SKM-1 (cell line): ENCODE results near the gene SEMA3G.
A peak's percentile ranks its signal among the peaks of the same experiment; 100 is the strongest.

Experiments used
- DNase-seq: peaks from one replicate; lab custom pipeline; 2025; ENCODE audit not compliant: unreplicated experiment; lab: John Stamatoyannopoulos, UW

SEMA3G gene

DNA sequence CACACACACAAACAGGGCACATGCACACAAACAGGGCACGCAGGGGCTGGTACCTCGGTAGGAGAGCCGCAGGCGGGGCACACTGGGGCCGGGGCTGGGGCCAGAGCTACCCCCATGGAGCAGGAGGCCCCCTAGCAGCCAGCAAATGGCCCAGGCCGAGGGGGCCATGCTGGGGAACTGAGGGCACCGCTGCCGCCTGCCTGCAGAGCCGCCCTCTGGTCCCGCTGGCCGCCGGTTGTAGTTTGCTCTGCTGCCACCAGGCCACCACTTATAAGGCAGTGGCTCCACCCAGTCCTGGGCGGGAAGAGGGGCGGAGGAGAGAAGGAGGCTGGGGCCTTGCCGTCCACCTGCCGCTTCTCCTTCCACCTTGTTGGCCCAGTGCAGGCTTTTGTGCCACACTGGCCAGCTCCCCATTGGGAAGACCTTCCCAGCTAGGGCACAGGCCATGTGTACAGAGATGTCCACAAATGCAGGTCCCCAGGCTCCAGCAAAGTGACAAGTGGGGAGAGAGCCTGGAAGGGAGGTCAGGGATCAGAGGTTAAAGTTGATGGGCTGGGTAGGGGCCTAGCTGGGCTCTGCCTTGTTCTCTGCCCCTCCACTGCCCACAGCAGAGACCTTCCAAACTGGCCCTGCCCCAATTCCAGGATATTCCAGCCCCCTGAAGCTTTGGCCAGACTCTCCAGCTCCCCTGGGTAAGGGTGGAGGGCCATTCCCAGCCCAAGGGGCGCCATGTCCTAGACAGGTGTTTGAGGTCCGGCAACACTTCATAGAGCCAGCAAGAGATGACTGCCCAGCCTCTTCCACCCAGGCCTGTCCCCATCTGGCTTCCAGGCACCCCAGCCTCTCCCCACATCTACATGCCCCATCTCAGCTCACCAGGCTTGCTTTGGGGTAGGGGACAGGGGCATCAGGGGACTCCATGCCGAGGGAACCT lies at the start of gene SEMA3G:
SEMA3G (minus strand) TSS at position 244 of the 934 bp plus-strand sequence; CDS start at position 168, 76 bp downstream.
- DNase-seq = peak; percentile 68

DNA sequence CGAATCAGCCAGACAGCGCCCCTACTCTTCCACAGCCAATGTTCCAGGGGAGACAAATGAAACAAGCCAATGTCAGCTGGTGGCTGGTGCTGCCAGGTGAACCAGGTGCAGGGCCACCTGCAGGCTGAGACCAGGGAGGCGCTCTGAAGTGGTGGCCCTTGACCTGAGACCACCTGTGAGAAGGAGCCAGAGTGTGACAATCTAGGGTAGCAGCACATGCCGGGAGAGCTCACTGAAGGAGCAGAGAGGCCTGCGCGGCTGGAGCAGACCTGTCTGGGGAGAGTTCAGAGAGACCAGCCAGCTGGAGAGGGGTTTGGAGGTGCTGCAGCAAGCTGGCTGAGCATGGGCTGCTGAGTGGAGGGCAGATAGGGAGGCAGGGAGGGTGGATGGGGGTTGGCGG lies 49.5 kb upstream of the SEMA3G start:
- no peak for DNase-seq

DNA sequence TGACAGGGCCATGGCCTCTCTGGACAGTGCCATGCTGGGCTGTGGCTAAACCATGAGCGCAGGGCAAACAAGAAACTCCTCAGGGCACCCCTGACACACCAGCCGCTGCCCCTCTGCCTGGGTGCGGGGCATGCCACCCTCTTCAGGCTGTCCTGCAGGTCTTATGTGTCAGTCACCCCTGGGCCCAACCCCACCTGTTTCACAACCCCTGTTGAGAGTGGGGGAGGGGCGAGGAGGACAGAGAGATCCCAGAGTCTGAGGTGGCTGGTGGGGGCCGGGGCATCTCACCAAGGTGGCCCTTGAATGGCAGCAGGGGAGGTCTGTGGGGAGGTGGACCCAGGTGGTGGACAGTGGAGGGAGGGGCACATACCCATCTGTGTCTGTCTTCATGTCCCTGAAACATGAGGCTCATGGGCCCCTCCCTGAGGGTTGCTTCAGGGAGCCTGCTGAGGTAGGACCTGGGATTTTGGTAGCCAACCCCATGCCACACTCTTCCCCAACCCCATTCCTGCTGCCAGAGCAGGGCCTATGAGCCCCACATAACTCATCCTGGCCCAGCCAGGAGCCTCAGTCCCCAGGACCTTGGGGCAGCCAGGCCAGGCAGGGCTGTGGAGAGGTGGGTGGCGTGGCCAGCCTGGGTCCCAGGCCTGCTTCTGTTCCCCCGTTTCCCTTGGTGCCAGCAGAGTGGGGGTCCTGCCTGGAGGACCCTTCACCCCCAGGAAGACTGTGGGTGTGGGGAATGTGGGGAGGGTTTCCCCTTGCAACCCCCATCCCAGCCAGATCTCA lies 48.5 kb upstream of the SEMA3G start:
- DNase-seq = no peak

DNA sequence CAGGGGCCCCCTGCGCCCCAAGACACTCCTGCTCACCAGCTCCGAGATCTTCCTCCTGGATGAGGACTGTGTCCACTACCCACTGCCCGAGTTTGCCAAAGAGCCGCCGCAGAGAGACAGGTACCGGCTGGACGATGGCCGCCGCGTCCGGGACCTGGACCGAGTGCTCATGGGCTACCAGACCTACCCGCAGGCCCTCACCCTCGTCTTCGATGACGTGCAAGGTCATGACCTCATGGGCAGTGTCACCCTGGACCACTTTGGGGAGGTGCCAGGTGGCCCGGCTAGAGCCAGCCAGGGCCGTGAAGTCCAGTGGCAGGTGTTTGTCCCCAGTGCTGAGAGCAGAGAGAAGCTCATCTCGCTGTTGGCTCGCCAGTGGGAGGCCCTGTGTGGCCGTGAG lies 47.2 kb upstream of the SEMA3G start:
- no peak for DNase-seq

- no peak for DNase-seq
These were observed 46.1 kb upstream of the SEMA3G start for GRCh38 chr3:52490939-52491526.

GRCh38 chr3:52490035-52490938 lies 45.4 kb upstream of the SEMA3G start:
- no peak for DNase-seq

DNA sequence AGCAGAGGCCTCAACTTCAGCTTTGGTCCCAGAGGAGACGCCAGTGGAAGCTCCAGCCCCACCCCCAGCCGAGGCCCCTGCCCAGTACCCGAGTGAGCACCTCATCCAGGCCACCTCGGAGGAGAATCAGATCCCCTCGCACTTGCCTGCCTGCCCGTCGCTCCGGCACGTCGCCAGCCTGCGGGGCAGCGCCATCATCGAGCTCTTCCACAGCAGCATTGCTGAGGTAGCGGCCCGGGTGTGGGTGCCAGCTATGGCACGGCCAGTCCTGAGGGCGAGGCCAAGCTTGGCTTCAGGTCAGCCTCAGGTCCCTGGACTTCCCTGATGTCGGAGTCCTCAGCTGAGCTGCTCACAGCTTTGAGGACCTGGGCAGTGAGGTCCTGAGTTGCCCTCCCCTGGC lies 44.5 kb upstream of the SEMA3G start:
- no peak for DNase-seq

- DNase-seq = no peak
These were observed 43.8 kb upstream of the SEMA3G start for GRCh38 chr3:52488746-52489145.

DNA sequence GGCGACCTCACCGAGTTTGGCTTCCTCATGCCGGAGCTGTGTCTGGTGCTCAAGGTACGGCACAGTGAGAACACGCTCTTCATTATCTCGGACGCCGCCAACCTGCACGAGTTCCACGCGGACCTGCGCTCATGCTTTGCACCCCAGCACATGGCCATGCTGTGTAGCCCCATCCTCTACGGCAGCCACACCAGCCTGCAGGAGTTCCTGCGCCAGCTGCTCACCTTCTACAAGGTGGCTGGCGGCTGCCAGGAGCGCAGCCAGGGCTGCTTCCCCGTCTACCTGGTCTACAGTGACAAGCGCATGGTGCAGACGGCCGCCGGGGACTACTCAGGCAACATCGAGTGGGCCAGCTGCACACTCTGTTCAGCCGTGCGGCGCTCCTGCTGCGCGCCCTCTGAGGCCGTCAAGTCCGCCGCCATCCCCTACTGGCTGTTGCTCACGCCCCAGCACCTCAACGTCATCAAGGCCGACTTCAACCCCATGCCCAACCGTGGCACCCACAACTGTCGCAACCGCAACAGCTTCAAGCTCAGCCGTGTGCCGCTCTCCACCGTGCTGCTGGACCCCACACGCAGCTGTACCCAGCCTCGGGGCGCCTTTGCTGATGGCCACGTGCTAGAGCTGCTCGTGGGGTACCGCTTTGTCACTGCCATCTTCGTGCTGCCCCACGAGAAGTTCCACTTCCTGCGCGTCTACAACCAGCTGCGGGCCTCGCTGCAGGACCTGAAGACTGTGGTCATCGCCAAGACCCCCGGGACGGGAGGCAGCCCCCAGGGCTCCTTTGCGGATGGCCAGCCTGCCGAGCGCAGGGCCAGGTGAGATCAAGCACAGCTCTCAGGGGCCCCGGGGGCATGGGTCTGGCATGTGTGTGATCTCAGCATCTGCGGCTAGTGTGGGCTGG lies 43.1 kb upstream of the SEMA3G start:
- DNase-seq = no peak

- DNase-seq = no peak
These were observed 42.3 kb upstream of the SEMA3G start for GRCh38 chr3:52487050-52487787.

DNA sequence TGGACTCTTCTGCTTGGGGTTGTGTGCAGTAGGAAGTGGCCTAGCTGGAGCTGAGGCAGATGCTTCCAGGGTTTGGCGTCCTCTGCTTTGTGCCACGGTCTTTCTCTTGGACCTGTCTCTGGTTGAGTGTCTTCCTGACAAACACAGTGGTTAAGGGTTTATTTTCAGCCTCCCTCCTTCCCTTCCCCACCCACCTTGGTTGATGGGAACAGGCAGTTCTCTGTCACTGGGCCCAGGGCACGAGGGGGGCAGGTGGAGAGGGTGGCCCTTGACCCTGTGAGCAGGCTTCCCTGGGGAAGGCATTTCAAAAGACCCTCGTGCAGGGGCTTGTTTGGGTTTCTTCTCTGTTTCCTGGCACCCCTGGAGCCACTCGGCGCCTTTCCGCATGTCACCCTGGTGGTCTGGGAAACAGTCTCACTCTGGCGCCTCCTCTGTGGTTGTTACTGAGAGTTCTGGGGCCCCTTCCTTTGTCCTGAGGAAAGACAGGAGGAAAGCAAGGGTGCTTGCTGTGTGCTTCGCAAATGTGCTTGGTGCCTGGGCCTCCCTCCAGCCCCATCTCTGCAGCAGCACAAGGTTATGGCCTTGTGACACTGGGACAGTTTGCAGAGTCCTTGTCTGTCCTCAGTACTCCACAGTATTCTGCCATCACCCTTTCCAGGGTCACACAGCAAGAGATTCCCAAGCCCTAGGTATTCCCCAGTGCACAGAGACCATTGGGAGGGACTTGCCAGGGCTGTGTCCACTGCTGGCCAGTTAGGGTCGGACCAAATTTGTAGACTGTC lies 40.0 kb upstream of the SEMA3G start:
- DNase-seq = no peak

- no peak for DNase-seq
These were observed 38.9 kb upstream of the SEMA3G start for GRCh38 chr3:52483577-52484381.

DNA sequence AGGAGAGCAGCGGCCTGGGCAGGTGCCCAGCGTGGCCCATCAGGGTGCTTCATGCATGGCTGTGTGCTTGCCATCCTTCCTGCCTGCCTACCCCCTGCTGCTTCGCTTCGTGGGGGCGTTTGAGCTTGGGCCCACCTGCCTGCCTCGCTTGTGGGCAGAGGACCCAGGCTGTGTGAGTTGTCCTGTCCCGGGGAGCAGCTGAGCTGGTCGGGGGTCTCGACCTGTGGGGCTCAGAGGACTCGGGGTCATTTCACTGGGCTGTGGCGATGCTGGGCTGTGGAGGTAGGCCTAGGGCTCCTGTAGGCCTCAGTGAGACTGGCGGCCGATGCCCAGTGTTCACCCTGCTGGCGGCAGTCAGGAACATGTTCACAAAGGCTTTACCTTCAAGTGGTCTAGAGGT lies 38.2 kb upstream of the SEMA3G start:
- DNase-seq = no peak

- no peak for DNase-seq
These were observed 37.1 kb upstream of the SEMA3G start for GRCh38 chr3:52481819-52482521.

GRCh38 chr3:52480768-52481715 lies 36.1 kb upstream of the SEMA3G start:
- no peak for DNase-seq
